Effector CD8-positive, alpha-beta T cell (primary cell): ENCODE data around the gene KLHL33.

Experiments
- DNase-seq: peaks from one replicate; lab custom pipeline; 2025; lab: John Stamatoyannopoulos, UW

The KLHL33 gene

DNA sequence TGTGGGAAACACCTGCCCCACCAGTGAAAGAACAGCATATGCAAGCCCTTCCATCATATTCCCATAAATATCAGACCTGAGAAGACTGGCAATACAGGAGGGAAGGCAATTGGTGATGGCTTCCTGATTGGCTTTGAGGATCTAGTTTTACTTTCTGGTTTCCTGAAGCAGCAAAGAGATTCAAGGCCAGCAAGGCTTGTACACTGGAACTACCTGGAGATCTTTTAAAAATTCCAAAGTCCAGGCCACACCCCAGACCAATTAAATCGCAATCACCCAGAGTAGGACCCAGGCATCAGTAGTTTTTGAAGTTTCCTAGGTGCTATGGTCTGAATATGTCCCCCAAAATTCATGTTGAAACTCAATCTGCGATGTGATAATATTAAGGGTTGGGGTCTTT lies 19.7 kb downstream of the KLHL33 start:
- no peak for DNase-seq

DNA sequence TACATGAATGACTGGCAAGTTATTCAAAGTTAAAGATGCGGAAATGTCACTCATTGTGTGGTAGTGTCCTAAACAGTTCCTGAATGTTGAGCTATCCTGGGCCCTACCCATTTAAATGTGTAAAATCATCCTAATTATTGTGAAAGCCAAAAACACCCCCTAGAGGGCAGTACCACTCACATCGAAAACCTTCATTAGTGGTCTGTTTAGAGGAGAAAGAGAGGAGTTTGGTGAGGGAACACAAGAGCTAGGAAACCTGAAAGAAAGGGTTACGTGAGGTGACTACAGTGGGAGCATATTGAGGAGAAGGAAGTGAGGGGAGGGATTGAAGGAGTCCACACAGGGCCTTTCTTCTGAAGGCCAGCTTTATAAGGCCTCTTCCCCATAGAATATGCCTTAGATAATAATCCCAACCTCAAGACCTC lies 20.2 kb downstream of the KLHL33 start:
- DNase-seq = no peak

DNA sequence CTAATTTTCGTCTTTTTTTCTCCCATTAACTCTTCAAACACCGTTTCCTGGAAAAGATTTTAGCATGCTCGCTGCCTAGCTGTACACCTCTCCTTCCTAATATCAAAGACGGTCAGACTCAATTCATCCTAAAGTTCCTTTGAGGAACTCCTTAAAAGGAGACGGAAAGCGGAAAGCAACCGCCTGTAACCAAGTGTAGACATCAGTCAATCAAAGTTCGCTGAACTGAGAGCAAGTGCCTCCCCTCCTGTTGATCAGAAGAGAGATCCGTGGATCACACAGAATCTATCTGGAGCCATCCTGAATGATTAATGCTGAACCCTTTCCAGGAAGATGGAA lies 22.3 kb downstream of the KLHL33 start:
- DNase-seq = no peak

DNA sequence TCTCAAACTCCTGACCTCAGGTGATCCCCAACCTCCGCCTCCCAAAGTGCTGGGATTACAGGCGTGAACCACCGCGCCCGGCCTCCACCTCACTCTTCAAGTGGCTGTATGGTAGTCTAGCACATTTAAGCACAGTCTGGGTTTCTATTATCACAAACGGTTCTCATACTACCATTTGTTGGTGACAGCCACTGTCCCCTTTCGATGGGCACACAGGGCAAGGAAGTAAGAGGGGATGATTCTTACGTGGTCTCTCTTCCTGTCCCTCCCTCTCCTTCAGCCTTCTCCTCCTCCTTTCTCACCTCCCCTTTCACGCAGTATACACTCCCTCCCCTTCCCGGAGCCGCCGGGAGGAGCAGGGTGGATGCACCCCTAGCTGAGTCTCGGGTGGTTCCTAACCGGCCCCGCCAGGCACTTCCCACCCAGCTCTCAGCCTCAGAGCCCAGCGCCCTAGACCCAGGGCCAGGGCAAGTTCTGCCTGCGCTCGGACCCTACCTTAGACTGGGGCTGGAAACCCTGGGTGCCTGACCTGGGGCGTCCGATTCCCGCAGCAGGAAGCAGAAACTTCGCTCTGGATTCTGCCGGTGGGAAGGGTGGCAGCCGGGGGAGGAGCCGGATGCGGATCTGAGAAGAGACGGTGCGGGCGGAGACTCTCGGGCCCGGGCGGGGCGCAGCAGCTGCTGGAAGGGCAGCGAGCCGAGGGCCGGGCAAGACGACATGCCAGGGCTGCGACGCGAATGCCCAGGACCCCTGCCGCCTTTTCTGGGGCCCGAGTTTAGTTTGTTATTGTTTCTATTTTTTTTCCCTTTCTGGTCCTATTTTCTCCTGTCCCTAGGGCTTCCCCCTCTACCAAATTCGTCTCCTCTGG lies 22.9 kb downstream of the KLHL33 start, which contains the start of gene TEP1:
Gene TEP1, minus strand, starts transcription at position 626 of the 868 bp plus-strand sequence. CDS start 5,062 bp downstream, outside the sequence.
- DNase-seq = peak; percentile 50

DNA sequence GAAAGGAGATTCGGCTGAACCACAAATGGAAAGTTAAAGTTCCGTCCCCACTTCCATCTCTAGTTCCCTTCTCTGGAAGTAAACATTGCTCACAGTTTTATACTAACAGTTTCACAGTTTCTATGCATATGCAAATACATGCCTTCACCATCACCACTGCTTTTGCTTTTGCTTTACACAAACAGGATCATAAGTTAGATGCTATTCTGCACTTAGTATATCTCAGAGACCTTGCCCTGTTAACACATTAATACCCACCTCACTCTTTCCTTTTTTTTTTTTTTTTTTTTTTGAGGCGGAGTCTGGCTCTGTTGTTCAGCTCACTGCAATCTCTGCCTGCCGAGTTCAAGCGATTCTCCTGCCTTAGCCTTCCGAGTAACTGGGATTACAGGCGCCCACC lies 23.6 kb downstream of the KLHL33 start:
- DNase-seq = no peak

DNA sequence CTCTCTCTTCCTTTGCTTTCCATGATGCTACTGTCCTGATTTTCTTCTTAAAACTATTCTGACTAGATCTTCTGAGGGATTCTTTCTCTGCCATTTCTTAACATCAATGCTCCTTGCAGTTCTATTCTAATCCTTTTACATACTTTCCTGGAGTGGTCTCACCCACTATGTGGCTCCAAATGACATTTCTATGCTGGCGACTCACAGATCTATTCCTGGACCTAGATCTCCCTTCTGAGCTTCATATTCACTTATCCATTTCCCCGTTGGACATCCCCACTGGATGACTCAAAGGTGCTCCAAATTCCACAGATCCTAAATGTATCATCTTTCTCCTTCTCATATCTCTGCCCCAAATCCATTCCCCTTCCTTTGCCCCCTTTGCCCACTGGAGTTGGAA lies 26.7 kb downstream of the KLHL33 start:
- no peak for DNase-seq

DNA sequence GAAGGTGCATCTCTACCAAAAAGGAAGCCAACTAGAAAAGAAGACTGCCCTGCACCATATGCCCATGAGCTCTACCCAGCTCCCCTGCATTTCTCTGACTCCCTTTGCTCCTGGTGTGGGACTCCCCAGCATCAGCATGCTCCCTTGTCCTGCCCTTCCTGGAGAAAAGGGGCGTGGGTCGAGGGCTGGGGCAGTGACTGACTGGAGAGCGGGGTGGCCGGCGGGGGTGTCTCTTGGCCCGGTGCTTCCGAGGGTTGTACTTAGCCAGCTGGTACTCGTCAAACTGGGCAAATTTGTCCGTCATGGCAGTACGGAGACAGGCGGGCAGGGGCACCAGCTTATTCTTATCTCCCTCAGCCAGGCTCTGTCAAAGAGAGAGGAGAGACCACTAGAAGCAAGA lies 32.4 kb downstream of the KLHL33 start:
- DNase-seq = no peak

DNA sequence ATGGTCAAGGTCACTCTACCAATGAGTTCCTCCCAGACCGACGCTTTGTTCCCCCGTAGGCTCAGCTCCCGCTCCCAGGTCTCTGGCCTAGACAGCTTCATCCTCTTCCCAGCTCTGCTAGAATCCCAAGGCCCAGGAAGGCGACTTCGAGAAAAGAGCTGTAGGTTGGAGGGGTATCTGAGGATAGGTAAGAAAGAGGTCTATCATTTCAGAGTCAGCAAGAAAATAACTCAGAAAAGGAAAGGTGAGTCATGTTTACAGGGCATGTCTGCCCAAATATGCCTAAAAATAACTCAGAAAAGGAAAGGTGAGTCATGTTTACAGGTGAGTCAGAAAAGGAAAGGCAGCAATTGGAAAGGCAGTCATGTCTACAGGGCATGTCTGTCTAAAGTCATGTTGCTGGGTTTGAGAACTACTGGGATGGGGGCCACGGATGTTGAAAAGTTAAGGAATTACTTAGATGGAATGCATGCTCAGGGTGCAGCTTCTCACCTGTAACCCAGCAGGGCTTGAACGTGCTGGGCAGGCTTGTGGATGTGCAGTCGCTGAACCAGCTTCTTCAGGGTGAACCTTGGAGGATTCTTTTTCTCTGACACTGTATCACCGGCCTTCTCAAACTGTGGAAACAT lies 34.9 kb downstream of the KLHL33 start:
- DNase-seq = no peak

DNA sequence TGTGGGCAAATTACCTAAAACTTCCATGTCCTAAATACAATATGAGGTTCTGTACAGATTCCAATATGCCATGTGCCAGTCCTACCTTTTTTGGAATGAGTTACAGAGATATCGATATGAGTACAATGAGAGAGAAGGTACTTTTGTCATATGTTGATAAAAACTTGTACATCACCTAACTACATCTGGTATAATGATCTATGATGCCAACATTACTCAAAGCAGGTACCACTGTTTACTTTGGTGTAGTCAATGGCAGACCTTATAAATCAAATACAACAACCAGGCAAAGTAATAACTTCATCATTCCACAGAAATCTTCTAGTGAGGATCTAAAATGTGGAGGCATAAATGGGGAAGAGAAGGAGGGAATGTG lies 35.4 kb downstream of the KLHL33 start:
- DNase-seq = no peak

DNA sequence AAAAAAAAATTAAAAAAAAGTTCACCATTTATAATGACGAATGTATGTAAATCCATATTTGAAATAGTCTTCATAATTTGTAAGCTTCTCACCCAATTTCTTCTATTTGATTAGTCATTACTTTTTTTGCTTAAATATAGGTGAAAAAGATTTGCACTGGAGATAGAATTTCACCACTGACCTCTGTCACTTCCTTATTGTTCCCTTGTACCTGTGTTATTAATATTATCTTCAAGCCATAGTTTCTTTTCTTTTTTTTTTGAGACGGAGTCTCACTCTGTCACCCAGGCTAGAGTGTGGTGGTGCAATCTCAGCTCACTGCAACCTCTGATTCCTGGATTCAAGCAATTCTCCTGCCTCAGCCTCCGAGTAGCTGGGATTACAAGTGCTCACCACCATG lies 38.5 kb downstream of the KLHL33 start:
- DNase-seq = no peak

DNA sequence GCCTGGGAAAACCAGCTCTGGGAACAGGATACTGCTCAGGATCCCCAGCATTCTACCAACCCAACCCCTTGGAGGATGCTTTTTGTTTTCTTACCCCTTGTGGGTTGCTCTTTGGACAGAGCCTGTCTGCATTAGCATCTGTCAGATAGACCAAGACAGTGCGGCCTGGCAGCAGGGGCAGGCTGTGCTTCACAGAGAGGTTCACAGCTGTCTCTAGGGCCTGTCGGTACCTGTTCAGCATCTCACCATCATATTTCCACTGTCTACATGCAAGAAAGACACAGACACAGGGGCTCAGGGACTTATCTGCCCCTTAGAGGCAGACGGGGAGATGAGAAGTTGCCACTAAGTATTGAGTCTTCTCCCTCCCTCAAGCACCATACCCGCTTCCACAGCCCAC lies 44.5 kb downstream of the KLHL33 start:
- no peak for DNase-seq

DNA sequence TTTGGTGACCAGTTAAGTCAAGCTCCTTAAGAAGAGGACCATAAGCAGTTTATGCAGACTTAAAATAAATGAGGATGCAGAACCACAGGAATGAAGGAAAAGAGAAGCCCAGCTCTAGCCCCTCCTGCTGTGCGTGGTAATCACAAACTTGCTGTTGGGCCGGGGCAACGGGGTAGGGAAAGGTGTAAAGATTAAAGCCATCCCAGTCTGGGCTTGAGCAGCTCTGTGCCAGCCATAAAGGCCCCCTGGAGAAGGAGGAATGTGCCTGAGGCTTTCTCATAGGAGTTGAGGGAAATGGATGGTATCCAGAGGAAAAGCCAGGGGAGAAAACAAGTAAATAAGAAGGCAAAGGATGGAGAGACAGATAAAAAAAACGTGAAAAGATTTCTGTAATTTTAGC lies 47.8 kb downstream of the KLHL33 start:
- DNase-seq = no peak

DNA sequence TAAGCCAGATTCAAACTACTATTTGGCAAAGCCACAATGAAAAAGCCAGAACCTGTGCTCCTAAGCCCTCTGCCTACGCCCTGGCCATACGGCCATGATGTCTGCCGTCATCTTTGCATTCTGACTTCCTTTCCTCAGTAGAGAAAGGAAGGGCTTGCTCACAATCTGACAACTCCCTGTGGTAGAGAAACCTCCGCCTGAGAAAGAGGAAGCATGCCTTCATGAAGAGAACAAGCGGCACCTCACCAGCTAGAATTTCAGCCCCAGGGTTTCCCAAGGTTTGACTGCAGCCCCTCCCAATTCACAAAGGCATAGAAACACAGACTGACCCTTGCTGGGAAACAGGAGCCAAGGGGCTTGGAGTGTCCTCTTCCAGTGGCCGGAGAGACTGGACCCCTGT lies 48.4 kb downstream of the KLHL33 start:
- no peak for DNase-seq

DNA sequence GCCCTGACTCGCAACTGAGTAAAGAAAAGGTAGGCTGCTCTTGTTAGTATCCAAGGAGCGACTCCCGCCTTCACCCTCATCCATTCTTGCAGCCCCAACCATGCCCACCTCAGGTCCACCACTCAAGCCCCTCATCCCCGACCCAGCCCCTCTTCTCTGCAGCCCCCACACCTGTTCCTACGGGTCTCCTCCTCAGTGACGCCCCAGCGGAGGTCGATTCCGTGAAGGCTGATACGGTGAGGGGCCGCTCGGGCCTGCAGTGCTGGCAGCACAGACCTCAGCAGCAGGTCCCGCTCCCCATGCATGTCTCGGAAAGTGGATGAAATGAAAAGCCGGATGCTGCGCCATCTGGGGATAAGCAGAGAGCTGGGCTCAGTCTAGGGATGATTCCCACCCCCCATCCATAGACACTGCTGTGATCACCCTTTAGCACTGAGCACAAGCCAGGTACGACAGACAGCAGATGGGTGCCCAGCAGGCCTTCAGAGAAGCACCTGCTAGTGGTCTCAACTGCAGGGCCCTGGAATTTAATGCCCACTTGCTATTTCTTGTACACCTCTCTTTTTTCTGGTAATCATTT lies 49.6 kb downstream of the KLHL33 start:
- DNase-seq = no peak

DNA sequence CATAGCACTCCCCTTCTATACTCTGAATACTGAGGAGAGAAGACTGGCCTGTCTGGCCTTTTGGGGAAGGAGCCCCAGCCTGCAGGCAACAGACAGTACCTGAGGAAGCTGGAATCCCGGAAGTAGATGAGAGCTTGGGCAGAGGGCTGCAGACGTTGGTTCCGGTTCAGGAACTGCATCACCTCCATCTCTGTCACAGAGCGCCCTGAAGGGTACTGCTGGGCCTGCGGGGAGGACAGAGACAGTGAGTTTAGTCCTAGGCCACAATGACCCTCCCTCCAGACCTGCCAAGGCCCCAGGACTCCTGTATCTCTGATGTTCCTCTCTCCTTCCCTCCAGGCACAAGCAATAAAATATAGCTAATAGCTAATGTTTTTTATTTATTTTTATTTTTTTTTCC lies 51.1 kb downstream of the KLHL33 start:
- no peak for DNase-seq

DNA sequence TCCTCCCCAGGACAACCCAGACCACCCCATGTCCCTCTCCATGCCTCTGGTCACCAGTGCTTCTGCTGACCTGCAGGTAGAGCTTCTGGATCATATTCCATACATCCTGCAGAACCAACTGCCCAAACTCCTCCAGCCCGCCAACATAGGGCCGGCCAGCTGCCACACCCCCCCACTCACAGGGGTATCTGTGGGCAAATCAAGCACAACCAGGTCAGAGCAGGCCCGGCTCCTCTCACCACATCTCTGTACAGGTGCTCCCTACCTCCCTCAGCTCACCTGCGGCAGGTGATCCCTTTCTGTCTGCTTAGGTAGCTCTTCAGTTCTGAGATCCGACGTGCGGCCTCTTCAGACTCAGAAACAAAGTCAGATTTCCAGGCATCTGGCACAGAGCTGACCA lies 51.6 kb downstream of the KLHL33 start:
- no peak for DNase-seq

DNA sequence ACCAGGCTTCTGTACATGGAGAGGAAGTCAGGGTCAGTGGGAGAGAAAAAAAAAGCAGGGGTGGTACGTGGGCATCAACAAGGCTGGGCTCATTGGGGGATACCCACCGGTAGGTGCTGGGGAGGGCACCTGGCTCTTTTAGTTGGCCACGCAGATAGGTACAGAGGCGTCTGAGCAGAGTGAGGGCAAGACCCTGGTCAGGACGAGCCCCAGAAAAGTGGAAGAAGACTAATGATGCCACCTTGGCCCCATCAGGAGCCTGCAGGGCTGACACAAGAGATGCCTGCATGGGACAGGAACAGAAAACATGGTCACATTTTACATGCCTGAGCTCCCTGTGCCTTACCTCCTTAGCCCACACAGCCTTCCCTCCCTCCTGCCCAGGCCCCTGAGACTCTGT lies 52.3 kb downstream of the KLHL33 start:
- no peak for DNase-seq

DNA sequence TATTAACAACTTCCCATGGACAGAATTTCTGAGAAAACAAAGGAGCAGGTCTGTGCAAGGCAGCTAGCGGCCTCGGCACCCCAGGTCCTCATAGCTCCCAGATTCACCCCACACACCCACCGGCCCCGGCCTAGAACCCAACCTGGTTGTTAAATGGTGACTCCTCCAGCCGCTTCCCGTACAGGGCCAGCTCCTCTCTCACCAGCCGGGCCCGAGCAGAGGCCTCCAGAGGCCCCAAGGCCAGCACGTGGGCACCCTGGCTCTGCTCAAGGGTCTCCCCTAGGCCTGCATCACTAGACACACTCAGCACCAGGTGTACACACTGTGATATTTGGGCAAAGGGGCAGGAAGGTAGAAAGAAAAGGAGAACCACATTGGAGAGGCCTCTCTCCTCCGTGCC lies 52.9 kb downstream of the KLHL33 start:
- no peak for DNase-seq

DNA sequence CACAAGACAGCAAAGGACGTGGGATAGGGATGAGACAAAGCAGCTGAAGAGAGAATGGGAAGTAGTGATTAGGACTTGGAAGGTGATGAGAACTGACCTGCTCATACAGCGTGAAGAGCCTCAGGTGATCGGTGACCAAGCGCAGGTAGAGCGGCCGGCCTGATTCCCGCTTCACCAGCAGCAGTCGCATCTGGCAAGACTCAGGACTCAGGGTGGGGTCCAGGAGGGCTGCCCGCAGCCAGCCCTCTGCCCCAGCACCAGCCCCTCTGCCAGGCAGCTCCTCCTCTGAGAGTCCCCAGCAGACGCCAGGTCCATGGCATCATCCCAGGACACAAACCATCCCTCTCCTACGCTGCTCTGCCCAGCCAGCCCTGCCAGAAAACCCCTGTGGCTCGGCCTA lies 53.4 kb downstream of the KLHL33 start:
- DNase-seq = no peak

DNA sequence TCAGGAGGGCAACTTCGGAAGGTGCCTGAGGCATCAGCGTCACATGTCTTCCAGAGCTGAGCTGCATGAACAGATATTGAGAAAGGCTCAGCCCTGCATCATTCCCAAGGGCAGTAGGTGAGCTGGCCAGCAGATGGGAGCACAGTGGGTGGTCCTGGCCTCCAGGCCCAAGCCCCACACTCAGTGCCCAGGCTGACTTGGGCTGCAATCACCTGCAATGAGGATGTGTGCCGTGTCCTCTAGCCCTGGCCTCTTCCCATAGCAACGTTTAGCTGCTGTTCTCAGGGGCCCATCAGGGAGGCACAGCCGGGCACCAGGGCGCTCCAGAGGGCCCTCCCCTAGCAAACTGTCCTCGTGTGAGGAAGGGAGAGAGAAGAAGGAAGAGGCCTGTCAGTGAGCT lies 54.6 kb downstream of the KLHL33 start:
- no peak for DNase-seq

DNA sequence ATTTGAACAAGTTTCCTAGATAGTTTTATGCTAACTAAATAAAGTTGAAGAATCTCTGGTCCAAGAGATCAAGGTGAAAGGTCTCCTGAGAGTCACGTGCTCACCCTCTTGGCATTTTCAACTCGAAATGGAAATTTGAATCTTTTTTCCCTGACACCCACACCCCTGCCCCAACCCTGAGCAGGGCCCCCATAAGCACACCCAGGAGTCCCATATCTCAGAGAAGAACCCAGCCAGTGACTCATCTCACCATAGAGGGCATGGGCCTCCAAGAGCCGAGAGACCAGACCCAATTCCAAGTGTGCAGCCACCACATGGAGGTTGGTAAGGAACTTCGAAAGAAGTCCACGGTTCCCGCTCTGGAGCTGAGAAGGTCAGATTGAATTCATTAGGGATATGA lies 55.3 kb downstream of the KLHL33 start:
- DNase-seq = no peak

DNA sequence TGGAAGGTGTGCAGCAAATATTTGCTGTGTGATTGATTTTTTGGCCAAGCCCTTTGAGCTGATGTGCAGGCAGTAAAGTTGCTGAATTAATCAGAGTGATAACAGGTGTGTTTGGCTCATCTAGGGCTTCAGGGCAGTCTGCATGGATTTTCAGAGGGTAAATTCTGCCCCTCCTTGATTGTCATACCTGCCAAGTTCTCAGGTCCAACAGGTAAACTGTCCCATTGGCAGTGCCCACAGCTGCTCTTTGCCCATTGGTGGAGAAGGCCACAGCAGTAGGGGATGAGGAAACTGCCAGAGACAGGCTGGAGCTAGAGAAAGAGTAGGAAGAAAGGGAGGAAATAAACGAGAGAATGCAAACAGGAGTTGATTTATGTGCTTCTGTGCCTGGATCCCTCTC lies 56.2 kb downstream of the KLHL33 start:
- no peak for DNase-seq

DNA sequence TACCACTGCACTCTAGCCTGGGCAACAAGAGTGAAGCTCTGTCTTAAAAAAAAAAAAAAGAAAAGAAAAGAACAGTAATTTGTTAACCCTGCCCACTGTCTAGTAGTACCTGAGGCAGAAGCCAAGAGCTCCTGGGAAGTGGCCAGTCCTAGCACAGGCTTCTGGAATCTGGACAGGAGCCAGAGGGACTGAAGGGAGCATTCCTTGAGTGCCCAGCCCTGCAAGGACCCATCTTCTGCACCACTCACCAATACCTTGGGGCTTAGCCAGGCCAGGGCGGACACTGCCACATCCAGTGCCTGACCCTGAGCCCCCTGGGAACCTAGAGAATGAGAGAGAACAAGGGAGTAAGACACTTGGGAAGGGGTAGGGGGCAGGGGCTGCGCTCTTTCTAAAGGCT lies 58.8 kb downstream of the KLHL33 start:
- no peak for DNase-seq
